ENCODE results near the gene DAP3. TPM values are rescaled to one million over a fixed set of nuclear protein-coding genes. Genes with fewer than 3 reads are reported as not detected.
A peak's percentile ranks its signal among the peaks of the same experiment; 100 is the strongest.

The DAP3 gene
- total and polyA plus RNA-seq, 10 of the 15 experiments (the other 5 are each of a cell fraction or from before 2014, with no cell fraction given) = 60.0 to 223 (median 138) TPM

DNA sequence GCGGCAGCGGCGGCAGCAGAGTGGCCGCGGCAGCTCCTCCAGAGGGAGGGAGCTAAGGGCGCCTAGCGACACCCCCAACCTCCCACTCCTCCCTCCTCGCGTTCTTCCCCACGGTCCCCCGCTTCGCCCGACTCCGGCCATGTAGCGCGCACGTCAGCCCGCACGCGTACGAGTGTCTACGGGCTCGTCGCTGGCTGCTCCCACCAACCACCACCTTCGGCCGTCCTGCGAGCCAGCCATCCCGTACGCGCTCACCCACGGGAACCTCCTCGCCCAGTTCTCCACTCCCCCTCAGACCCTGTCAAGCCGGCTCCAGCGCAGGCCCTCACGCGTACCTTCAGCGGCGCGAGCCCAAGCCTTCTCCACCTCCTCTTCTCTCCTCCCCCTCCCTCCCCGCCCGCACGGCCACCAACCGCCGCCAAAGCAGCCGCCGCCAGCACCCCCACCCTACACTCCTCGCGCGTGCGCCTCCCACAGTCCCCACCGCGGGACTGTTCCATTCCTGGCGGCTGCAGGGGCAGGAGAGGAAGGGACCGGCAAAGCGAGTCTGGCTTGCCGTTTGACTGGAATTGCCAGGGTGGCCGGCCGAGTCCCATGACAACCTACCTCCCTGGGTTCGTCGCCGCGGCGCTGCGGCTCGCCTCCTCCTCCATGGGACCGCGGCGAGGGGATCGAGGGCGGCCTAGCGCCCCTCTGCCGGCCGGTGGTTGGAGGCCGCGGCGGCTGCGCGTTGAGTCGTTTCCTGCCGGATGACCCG, 389 bp upstream of the DAP3 start, which contains the start of gene YY1AP1 (continued):
- TF ChIP-seq MYB (IDR thresholded peaks at IDR 0.05; ENCODE audit: borderline replicate concordance, low read depth, low read length) (no peak), ZBED1 (IDR thresholded peaks at IDR 0.05; ENCODE audit: borderline replicate concordance) (peak; percentile 67; the same call in 1 of the 2 replicates), CREM (IDR thresholded peaks at IDR 0.05; ENCODE audit: low read depth) (peak; percentile 13; the same call in 1 of the 2 replicates), SREBF2 (IDR thresholded peaks at IDR 0.05; ENCODE audit: low read length) (no peak), STAT1 (conservative IDR thresholded peaks at IDR 0.05) (peak; percentile 96; the same call in 1 of the 2 replicates), RELA (IDR thresholded peaks at IDR 0.05; ENCODE audit: borderline replicate concordance, partially characterized antibody) (peak; percentile 96), CBX5 (IDR thresholded peaks at IDR 0.05; ENCODE audit: low read depth) (no peak), TCF12 (IDR thresholded peaks at IDR 0.05; ENCODE audit: low read depth, low read length) (0 out of 2 replicates have a peak, but pooled peaks have one; percentile 21), POLR2AphosphoS5 (IDR thresholded peaks at IDR 0.05; ENCODE audit: low read length) (peak; percentile 49; the same call in 1 of the 2 replicates), NRF1 (conservative IDR thresholded peaks at IDR 0.05; ENCODE audit: low read depth, low read length) (peak; percentile 52), TCF7 (IDR thresholded peaks at IDR 0.05; ENCODE audit: borderline replicate concordance) (no peak), RFX5 (IDR thresholded peaks at IDR 0.05; ENCODE audit: low read depth, low read length) (no peak; the same call in 1 of the 2 replicates), POLR2AphosphoS2 (IDR thresholded peaks at IDR 0.05; ENCODE audit: low read depth, low read length) (no peak), ETV6 (conservative IDR thresholded peaks at IDR 0.05 in 1 of 2, IDR thresholded peaks at IDR 0.05 in 1 of 2; ENCODE audit: borderline replicate concordance in 1 of 2, low read depth in 1 of 2) (no peak), KLF5 (IDR thresholded peaks at IDR 0.05; ENCODE audit: partially characterized antibody) (peak; percentile 100), GATAD2B (conservative IDR thresholded peaks at IDR 0.05; ENCODE audit: low read depth) (peak; percentile 57), MYC (IDR thresholded peaks at IDR 0.05; ENCODE audit: insufficient read depth, insufficient read length, insufficient replicate concordance, low read length, severe bottlenecking) (no peak), NFYB (IDR thresholded peaks at IDR 0.05; ENCODE audit: insufficient read depth, low read depth, low read length) (no peak), BACH1 (IDR thresholded peaks at IDR 0.05; ENCODE audit: borderline replicate concordance) (peak; percentile 44), CREB1 (IDR thresholded peaks at IDR 0.05; ENCODE audit: low read depth) (0 out of 2 replicates have a peak, but pooled peaks have one; percentile 19), EGR1 (IDR thresholded peaks at IDR 0.05; ENCODE audit: borderline replicate concordance in 1 of 2, low read depth in 2 of 2, low read length in 2 of 2) (peak; percentile 13 to 42; a peak in 2 of 3 replicates), TCF3 (IDR thresholded peaks at IDR 0.05; ENCODE audit: borderline replicate concordance, insufficient read depth, low read depth, low read length) (0 out of 2 replicates have a peak, but pooled peaks have one; percentile 40), NFXL1 (IDR thresholded peaks at IDR 0.05; ENCODE audit: borderline replicate concordance) (no peak)
- TF ChIP-seq, protein P1, sequence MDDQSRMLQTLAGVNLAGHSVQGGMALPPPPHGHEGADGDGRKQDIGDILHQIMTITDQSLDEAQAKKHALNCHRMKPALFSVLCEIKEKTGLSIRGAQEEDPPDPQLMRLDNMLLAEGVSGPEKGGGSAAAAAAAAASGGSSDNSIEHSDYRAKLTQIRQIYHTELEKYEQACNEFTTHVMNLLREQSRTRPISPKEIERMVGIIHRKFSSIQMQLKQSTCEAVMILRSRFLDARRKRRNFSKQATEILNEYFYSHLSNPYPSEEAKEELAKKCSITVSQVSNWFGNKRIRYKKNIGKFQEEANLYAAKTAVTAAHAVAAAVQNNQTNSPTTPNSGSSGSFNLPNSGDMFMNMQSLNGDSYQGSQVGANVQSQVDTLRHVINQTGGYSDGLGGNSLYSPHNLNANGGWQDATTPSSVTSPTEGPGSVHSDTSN (IDR thresholded peaks at IDR 0.05; ENCODE audit: insufficient replicate concordance, low read depth, low read length) = no peak
- TF ChIP-seq, protein P2, sequence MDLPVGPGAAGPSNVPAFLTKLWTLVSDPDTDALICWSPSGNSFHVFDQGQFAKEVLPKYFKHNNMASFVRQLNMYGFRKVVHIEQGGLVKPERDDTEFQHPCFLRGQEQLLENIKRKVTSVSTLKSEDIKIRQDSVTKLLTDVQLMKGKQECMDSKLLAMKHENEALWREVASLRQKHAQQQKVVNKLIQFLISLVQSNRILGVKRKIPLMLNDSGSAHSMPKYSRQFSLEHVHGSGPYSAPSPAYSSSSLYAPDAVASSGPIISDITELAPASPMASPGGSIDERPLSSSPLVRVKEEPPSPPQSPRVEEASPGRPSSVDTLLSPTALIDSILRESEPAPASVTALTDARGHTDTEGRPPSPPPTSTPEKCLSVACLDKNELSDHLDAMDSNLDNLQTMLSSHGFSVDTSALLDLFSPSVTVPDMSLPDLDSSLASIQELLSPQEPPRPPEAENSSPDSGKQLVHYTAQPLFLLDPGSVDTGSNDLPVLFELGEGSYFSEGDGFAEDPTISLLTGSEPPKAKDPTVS (IDR thresholded peaks at IDR 0.05; ENCODE audit: low read depth, low read length) = no peak
- TF ChIP-seq, protein P3, sequence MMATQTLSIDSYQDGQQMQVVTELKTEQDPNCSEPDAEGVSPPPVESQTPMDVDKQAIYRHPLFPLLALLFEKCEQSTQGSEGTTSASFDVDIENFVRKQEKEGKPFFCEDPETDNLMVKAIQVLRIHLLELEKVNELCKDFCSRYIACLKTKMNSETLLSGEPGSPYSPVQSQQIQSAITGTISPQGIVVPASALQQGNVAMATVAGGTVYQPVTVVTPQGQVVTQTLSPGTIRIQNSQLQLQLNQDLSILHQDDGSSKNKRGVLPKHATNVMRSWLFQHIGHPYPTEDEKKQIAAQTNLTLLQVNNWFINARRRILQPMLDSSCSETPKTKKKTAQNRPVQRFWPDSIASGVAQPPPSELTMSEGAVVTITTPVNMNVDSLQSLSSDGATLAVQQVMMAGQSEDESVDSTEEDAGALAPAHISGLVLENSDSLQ (IDR thresholded peaks at IDR 0.05) = no peak

Measured in GM12878 (cell line).